HG03045 (cell line): ENCODE measurements around the gene TRO.
A peak's percentile ranks its signal among the peaks of the same experiment; 100 is the strongest.

Source experiments
- ATAC-seq: cut with Tn5 transposase; IDR thresholded peaks from one replicate; pipeline ENCODE4 v1.9.1; 2021; ENCODE audit warnings: mild to moderate bottlenecking, moderate library complexity; ENCODE audit not compliant: unreplicated experiment

The TRO gene, protein sequence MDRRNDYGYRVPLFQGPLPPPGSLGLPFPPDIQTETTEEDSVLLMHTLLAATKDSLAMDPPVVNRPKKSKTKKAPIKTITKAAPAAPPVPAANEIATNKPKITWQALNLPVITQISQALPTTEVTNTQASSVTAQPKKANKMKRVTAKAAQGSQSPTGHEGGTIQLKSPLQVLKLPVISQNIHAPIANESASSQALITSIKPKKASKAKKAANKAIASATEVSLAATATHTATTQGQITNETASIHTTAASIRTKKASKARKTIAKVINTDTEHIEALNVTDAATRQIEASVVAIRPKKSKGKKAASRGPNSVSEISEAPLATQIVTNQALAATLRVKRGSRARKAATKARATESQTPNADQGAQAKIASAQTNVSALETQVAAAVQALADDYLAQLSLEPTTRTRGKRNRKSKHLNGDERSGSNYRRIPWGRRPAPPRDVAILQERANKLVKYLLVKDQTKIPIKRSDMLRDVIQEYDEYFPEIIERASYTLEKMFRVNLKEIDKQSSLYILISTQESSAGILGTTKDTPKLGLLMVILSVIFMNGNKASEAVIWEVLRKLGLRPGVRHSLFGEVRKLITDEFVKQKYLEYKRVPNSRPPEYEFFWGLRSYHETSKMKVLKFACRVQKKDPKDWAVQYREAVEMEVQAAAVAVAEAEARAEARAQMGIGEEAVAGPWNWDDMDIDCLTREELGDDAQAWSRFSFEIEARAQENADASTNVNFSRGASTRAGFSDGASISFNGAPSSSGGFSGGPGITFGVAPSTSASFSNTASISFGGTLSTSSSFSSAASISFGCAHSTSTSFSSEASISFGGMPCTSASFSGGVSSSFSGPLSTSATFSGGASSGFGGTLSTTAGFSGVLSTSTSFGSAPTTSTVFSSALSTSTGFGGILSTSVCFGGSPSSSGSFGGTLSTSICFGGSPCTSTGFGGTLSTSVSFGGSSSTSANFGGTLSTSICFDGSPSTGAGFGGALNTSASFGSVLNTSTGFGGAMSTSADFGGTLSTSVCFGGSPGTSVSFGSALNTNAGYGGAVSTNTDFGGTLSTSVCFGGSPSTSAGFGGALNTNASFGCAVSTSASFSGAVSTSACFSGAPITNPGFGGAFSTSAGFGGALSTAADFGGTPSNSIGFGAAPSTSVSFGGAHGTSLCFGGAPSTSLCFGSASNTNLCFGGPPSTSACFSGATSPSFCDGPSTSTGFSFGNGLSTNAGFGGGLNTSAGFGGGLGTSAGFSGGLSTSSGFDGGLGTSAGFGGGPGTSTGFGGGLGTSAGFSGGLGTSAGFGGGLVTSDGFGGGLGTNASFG (N-terminal part only)

GRCh38 chrX:54920610-54921426 lies at the start of gene TRO:
TRO (plus strand) TSS chrX:54920824; CDS start chrX:54922247, 1,423 bp downstream.
- ATAC-seq: peak; percentile 31

DNA sequence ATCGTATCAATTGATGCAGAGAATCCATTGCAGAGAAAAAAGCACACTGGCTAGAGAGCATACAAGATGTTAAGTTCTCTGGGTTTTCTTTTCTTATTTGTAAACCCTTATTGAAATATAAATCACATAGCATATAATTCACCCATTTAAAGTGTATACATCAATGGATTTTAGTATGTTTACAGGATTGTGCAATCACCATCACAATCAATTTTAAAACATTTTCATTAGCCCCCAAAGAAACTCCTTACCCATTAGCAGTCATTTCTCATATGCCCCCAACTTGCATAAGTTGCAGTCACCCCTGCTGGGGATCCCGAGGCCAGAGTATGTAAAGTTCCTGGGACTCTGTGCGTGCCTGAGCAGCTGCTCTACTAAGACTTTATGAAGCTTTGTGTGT lies 34.9 kb upstream of the TRO start:
- ATAC-seq: no peak

DNA sequence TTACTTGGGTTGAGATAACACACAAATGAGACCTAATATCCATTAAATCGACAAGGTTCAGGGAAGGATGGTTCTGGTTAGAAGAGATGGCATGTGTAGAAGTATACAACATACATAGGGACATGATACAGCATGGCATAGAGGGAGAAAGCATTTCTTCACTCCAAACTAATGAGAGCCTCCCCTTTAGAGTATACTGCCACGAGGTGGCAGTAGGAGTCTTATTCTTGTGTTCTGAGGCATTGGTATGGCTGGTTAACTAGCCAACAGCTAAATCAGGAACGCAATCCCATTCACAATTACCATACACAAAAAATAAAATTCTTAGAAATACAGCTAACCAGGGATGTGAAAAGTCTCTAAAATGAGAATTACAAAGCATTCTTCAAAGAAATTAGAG lies 29.1 kb upstream of the TRO start:
- ATAC-seq: no peak

DNA sequence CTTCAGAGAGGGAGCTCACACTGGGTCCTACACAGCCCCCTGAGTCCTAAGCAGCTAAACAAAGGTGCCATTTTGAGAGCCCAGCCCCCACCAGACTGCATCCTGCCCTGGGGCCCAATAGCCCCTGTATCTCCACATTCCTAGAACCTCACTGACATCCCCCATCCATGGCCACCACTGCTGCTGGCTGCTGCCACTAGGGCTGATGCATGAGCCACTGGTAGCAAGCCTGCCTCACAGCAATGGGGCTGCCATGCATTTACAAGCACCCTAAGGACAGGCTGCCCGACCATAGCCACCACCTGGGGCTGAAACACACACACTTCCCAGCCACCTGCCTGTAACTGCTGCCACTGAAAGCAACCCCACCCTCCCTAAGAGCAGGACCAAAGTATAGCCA lies 26.5 kb upstream of the TRO start:
- no peak for ATAC-seq

DNA sequence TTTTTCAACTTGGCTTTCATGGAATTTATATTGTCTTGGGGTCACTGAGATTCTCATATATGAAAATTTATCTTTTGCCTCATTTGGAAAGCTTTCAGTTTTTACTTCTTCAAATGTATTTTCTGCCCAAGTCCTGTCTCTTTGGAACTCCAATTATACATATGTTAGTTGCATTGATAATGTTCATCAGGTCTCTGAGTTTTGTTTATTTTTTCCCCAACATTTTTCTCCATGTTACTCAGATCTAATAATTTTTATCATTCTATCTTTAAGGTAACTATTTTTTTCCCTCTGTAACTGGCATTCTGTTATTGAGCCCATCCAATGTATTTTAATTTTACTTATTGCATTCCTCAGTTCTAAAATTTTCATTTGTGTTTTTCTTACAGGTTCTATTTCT lies 10.7 kb upstream of the TRO start:
- ATAC-seq: no peak

GRCh38 chrX:54921427-54922021 lies 900 bp downstream of the TRO start:
- peak; percentile 43 for ATAC-seq

GRCh38 chrX:54922547-54922946 lies 1.9 kb downstream of the TRO start:
- ATAC-seq: no peak

- ATAC-seq: no peak
These were observed 2.8 kb downstream of the TRO start for GRCh38 chrX:54923376-54923775.

DNA sequence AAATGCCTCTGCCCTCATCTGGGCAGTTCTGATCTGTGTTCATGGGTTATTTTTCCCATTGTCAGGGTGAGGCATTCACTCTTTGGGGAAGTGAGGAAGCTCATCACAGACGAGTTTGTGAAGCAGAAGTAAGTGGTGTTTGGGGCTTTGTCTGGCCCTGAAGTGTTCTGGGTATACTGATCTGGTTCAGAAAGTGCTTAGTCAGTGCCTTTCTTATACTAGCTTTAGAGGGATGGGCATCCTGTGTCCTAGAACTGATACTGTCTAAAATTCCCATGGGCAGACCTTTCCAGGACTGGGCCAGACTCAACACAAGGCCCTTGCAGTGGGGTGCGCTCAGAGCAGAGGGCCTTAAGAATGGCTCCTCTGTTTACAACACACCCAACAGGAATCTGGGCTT lies 6.4 kb downstream of the TRO start:
- no peak for ATAC-seq

GRCh38 chrX:54928876-54929275 lies 8.3 kb downstream of the TRO start:
- ATAC-seq: no peak

DNA sequence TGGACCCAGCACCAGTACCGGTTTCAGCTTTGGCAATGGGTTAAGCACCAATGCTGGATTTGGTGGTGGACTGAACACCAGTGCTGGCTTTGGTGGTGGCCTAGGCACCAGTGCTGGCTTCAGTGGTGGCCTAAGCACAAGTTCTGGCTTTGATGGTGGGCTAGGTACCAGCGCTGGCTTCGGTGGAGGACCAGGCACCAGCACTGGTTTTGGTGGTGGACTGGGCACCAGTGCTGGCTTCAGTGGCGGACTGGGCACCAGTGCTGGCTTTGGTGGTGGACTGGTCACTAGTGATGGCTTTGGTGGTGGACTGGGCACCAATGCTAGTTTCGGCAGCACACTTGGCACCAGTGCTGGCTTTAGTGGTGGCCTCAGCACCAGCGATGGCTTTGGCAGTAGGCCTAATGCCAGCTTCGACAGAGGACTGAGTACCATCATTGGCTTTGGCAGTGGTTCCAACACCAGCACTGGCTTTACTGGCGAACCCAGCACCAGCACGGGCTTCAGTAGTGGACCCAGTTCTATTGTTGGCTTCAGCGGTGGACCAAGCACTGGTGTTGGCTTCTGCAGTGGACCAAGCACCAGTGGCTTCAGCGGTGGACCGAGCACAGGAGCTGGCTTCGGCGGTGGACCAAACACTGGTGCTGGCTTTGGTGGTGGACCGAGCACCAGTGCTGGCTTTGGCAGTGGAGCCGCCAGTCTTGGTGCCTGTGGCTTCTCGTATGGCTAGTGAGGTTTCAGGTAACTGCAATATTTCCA lies 9.8 kb downstream of the TRO start:
- no peak for ATAC-seq

DNA sequence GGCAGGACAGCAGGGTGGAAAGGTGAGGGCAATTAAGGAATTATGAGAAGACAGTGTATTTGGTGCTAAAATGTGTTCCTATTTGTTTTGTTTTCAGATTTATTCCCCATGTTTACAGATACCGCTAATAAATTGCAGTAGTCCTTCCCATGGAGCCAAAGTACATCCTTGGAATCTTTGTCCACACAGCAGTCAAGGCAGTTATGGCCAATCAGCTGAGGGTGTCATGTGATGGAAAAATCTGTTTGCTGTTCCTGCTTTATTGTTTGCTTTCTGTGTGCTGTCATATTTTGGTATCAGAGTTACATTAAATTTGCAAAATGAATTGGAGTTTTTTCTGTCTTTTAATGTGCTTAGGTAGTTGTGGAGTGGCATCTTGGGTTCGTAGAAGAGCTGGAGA lies 10.5 kb downstream of the TRO start:
- ATAC-seq: no peak

GRCh38 chrX:54933150-54933826 lies 12.7 kb downstream of the TRO start:
- ATAC-seq: no peak

DNA sequence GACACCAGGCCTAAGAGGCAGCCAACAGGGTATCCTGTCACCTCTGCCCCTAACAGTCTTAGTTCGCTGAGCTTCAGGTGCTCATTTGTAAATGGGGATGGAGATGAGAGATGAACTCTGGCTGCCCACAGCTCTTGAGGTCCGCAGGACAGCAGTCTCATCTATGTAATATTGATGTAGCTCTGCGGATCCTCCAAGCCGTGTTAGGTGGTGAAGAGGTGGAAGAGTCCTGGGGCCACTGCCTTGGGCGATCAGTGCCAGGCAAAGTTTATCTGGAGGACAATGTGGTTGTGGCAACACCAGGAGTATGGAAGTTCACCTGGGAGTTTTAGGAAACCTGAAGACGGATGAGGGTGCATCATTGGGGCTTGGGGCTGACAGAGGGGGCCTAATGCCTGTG lies 13.4 kb downstream of the TRO start:
- no peak for ATAC-seq

- no peak for ATAC-seq
These were observed 14.3 kb downstream of the TRO start for GRCh38 chrX:54934890-54935289.

DNA sequence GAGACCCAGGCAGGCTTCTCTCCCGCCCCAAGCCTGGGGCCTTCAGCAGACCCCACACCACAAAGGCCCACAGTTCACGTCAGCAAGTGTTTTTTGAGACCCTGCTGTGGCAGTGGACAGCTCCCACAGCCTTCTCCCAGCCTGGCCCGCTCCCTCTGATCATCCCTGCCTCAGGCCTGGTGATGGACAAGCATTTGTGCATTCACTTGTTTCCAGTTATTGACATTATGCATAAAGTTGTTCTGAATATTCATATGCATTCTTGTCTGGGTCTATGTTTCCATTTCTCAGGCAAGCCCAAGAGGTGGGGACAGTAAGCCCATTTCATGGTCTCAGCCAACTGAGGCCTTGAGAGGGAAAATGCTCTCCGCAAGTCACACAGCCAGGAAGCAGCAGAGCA lies 14.7 kb downstream of the TRO start:
- ATAC-seq: no peak

- no peak for ATAC-seq
These were observed 16.8 kb downstream of the TRO start for GRCh38 chrX:54937416-54937815.

DNA sequence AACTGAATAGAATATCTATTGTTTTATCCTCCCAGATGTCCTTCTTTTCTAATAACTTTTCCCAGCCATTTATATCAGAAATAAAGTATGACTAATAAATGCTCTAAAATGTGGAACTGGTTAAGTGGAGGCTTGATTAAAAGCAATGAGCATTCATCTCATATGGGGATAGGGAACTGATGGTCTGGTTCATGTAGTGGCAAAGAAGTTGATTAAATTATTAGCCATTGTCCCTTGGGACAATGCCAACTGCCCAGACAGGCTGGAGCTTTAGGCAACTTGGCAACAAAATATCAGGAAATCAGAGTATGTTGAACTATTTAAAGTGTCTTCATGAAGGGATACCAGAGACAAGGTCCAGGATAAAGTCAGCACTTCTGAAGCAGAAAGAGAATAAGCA lies 24.2 kb downstream of the TRO start:
- no peak for ATAC-seq

GRCh38 chrX:54945224-54945623 lies 24.6 kb downstream of the TRO start:
- ATAC-seq: no peak
